Measurements from ENCODE around the gene HSCB.

The HSCB gene

GRCh38 chr22:28783786-28784671 lies 42.2 kb downstream of the HSCB start:
- H3K9ac ChIP-seq, result no peak overlapping the region
- H3K36me3 ChIP-seq (ENCODE audit: control insufficient read depth, insufficient read depth, low read length), result no peaks in the 10 kb centered on the region
- H3K79me2 ChIP-seq, result no peaks in the 10 kb centered on the region
- H2AFZ ChIP-seq, result no peak overlapping the region
- peaks cover 2% of the 10 kb centered on the region for H3K4me1 ChIP-seq
- peak overlapping the region; percentile 26 for H3K4me2 ChIP-seq (ENCODE audit: low read length)
- no peaks in the 10 kb centered on the region for H3K27me3 ChIP-seq (ENCODE audit: control insufficient read depth, insufficient read depth, low read length)
- H3K4me3 ChIP-seq (ENCODE audit: low read depth, low read length), result no peak overlapping the region
- TF ChIP-seq, protein P1, sequence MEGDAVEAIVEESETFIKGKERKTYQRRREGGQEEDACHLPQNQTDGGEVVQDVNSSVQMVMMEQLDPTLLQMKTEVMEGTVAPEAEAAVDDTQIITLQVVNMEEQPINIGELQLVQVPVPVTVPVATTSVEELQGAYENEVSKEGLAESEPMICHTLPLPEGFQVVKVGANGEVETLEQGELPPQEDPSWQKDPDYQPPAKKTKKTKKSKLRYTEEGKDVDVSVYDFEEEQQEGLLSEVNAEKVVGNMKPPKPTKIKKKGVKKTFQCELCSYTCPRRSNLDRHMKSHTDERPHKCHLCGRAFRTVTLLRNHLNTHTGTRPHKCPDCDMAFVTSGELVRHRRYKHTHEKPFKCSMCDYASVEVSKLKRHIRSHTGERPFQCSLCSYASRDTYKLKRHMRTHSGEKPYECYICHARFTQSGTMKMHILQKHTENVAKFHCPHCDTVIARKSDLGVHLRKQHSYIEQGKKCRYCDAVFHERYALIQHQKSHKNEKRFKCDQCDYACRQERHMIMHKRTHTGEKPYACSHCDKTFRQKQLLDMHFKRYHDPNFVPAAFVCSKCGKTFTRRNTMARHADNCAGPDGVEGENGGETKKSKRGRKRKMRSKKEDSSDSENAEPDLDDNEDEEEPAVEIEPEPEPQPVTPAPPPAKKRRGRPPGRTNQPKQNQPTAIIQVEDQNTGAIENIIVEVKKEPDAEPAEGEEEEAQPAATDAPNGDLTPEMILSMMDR (IDR thresholded peaks at IDR 0.05), result no peak
- peak overlapping the region; percentile 67 for H3K27ac ChIP-seq
- no peaks in the 10 kb centered on the region for H3K9me3 ChIP-seq (ENCODE audit: control insufficient read depth, low read length)

GRCh38 chr22:28788601-28789000 lies 46.8 kb downstream of the HSCB start:
- no peaks in the 10 kb centered on the region for H3K9me3 ChIP-seq (ENCODE audit: control insufficient read depth, low read length)
- no peak overlapping the region for H3K9ac ChIP-seq
- no peak overlapping the region for H3K27ac ChIP-seq
- peaks cover 3% of the 10 kb centered on the region for H3K79me2 ChIP-seq
- no peak overlapping the region for H2AFZ ChIP-seq
- H3K4me3 ChIP-seq (ENCODE audit: low read depth, low read length), result no peak overlapping the region
- no peak overlapping the region for H3K4me2 ChIP-seq (ENCODE audit: low read length)
- no peaks in the 10 kb centered on the region for H3K27me3 ChIP-seq (ENCODE audit: control insufficient read depth, insufficient read depth, low read length)
- H3K36me3 ChIP-seq (ENCODE audit: control insufficient read depth, insufficient read depth, low read length), result no peaks in the 10 kb centered on the region
- TF ChIP-seq, protein P1 (IDR thresholded peaks at IDR 0.05), result no peak
- H3K4me1 ChIP-seq, result no peaks in the 10 kb centered on the region

DNA sequence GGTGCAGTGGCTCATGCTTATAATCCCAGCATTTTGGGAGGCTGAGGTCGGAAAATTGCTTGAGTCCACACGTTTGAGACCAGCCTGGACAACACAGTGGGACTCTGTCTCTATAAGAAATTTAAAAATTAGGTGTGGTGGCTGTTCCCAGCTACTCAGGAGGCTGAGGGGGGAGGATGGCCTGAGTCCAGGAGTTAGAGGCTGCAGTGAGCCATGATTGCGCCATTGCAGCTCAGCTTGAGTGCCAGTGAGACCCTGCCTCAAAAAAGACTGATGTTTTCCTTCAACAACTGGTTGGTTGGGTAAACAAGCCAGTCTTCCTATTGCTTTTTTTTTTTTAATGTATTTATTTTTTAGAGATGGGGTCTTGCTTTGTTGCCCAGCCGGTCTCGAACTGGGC lies 49.3 kb downstream of the HSCB start:
- no peaks in the 10 kb centered on the region for H3K9me3 ChIP-seq (ENCODE audit: control insufficient read depth, low read length)
- TF ChIP-seq, protein P1 (IDR thresholded peaks at IDR 0.05), result no peak
- H3K4me1 ChIP-seq, result peaks cover 5% of the 10 kb centered on the region
- no peak overlapping the region for H3K4me3 ChIP-seq (ENCODE audit: low read depth, low read length)
- H3K36me3 ChIP-seq (ENCODE audit: control insufficient read depth, insufficient read depth, low read length), result no peaks in the 10 kb centered on the region
- peaks cover 5% of the 10 kb centered on the region for H3K79me2 ChIP-seq
- H3K27ac ChIP-seq, result no peak overlapping the region
- no peak overlapping the region for H2AFZ ChIP-seq
- no peaks in the 10 kb centered on the region for H3K27me3 ChIP-seq (ENCODE audit: control insufficient read depth, insufficient read depth, low read length)
- no peak overlapping the region for H3K4me2 ChIP-seq (ENCODE audit: low read length)
- no peak overlapping the region for H3K9ac ChIP-seq

- Histone ChIP-seq H3K9me3 (ENCODE audit: control insufficient read depth, low read length) (no peaks in the 10 kb centered on the region), H3K27me3 (ENCODE audit: control insufficient read depth, insufficient read depth, low read length) (no peaks in the 10 kb centered on the region), H3K79me2 (peaks cover 8% of the 10 kb centered on the region), H3K4me3 (ENCODE audit: low read depth, low read length) (no peak overlapping the region), H3K4me1 (peaks cover 9% of the 10 kb centered on the region), H3K27ac (no peak overlapping the region), H3K9ac (no peak overlapping the region), H2AFZ (no peak overlapping the region), H3K36me3 (ENCODE audit: control insufficient read depth, insufficient read depth, low read length) (no peaks in the 10 kb centered on the region), H3K4me2 (ENCODE audit: low read length) (no peak overlapping the region)
- TF ChIP-seq, protein P1 (IDR thresholded peaks at IDR 0.05), result no peak
Measured at GRCh38 chr22:28791841-28792490, 50.1 kb downstream of the HSCB start.

Measured in parathyroid adenoma (tissue), 2 donors.